Stimulated activated CD8-positive, alpha-beta memory T cell treated with anti-CD3 and anti-CD28 coated beads, Interleukin-15, amount 100 ng/mL, for 24 hours (primary cell): ENCODE measurements around the gene KMT5C.

Source experiments
- DNase-seq: peaks from one replicate; pipeline ENCODE4 v3.0.0-alpha.2; 2020; ENCODE audit warnings: low read depth

The KMT5C gene

GRCh38 chr19:55386493-55386971, 46.9 kb downstream of the KMT5C start:
- DNase-seq: no peak

GRCh38 chr19:55387736-55388497, 48.2 kb downstream of the KMT5C start:
- DNase-seq: no peak

- no peak for DNase-seq
Observed at GRCh38 chr19:55389386-55390317, 50.0 kb downstream of the KMT5C start.

- no peak for DNase-seq
Observed at GRCh38 chr19:55390461-55390880, 50.8 kb downstream of the KMT5C start.

- DNase-seq: no peak
Observed at GRCh38 chr19:55391191-55391670, 51.6 kb downstream of the KMT5C start.

GRCh38 chr19:55391702-55392615, 52.3 kb downstream of the KMT5C start:
- DNase-seq: no peak

- DNase-seq: no peak
Observed at GRCh38 chr19:55392820-55393761, 53.4 kb downstream of the KMT5C start.
